Suprapubic skin (tissue), 4 donors: ENCODE measurements around the gene BMP8A. TPM values are rescaled to one million over a fixed set of nuclear protein-coding genes. Genes with fewer than 3 reads are reported as not detected.
"Not testable (repeated sequence)": the region's sequence is repeated elsewhere in the genome, so short reads cannot be mapped to it uniquely, and the experiment has no call there.

Experiments
- DNase-seq, 2 donors: peaks; one replicate each; pipeline ENCODE4 v3.0.0-alpha.2; 2019; ENCODE audit warnings: low spot score in 2 of 2
- H3K27ac ChIP-seq: fragments of 200-600 bp; sonication (generic); one replicate; pipeline ENCODE4 v1.5.1; 2019
- H3K27me3 ChIP-seq: fragments of 200-600 bp; sonication (generic); one replicate; pipeline ENCODE4 v1.5.1; 2019
- H3K36me3 ChIP-seq: fragments of 200-600 bp; sonication (generic); one replicate; pipeline ENCODE4 v1.5.1; 2019
- H3K4me1 ChIP-seq: fragments of 200-600 bp; sonication (generic); one replicate; pipeline ENCODE4 v1.5.1; 2019
- H3K4me3 ChIP-seq: fragments of 200-600 bp; sonication (generic); one replicate; pipeline ENCODE4 v1.5.1; 2019; ENCODE audit warnings: mild to moderate bottlenecking
- H3K9me3 ChIP-seq: fragments of 200-600 bp; sonication (generic); one replicate; pipeline ENCODE4 v1.5.1; 2019
- CTCF ChIP-seq, 2 donors: fragments of 200-600 bp in 1 of 2; fragments of 450-650 bp in 1 of 2; sonication (generic) in 1 of 2; IDR thresholded peaks; one replicate each; pipeline ENCODE4 v1.5.1; 2016 to 2019; ENCODE audit warnings: antibody characterized with exemption in 2 of 2, mild to moderate bottlenecking in 1 of 2, moderate library complexity in 1 of 2
- EP300 ChIP-seq: sonication (generic); formaldehyde crosslinking; IDR thresholded peaks from one replicate; pipeline ENCODE4 v1.6.1; 2017; ENCODE audit warnings: antibody characterized with exemption
- POLR2A ChIP-seq, 2 donors: fragments of 450-650 bp; IDR thresholded peaks; one replicate each; pipeline ENCODE4 v1.6.1; 2017; ENCODE audit warnings: antibody characterized with exemption in 2 of 2, mild to moderate bottlenecking in 2 of 2, moderate library complexity in 2 of 2
- POLR2AphosphoS5 ChIP-seq, 3 donors: sonication (generic); formaldehyde crosslinking; IDR thresholded peaks; one replicate each; pipeline ENCODE4 v1.6.1; 2017; ENCODE audit warnings: antibody characterized with exemption in 3 of 3
- WGBS: methylation state at CpG from one replicate; pipeline ENCODE4 v1.1.5; 2018; 5-methylcytosine and 5-hydroxymethylcytosine counted together
- total RNA-seq, 4 donors: library from RNA; depleted of rRNA; stranded (reverse); fragments of >200 nt; gene quantifications; one replicate each; pipeline ENCODE4 v1.1.0, GENCODE V29; 2016

Gene BMP8A
- total RNA-seq, 4 donors from 2014 or later: 0.38 to 1.7 TPM; not detected in 2

GRCh38 chr1:39497585-39497984 lies 6.1 kb downstream of the BMP8A start:
- Histone ChIP-seq H3K9me3 (no peaks in the 10 kb centered on the region), H3K4me3 (no peak overlapping the region), H3K27me3 (peaks cover 13% of the 10 kb centered on the region), H3K27ac (no peak overlapping the region), H3K4me1 (no peaks in the 10 kb centered on the region), H3K36me3 (no peaks in the 10 kb centered on the region)
- TF ChIP-seq POLR2AphosphoS5 (IDR thresholded peaks at IDR 0.05) (no peak), CTCF (IDR thresholded peaks at IDR 0.05) (no peak), POLR2A (IDR thresholded peaks at IDR 0.05) (no peak), EP300 (no peak)
- DNase-seq: no peak
- 54% methylated on average over 2 of the region's 5 CpGs for WGBS

GRCh38 chr1:39498096-39498710 lies 6.8 kb downstream of the BMP8A start:
- not testable (repeated sequence) for H3K27me3 ChIP-seq, H3K36me3 ChIP-seq, H3K4me1 ChIP-seq, H3K27ac ChIP-seq, H3K9me3 ChIP-seq, DNase-seq, H3K4me3 ChIP-seq
- WGBS: 85% methylated on average over 4 of the region's 9 CpGs

- not testable (repeated sequence) for H3K4me1 ChIP-seq, H3K36me3 ChIP-seq, H3K9me3 ChIP-seq, H3K4me3 ChIP-seq, H3K27ac ChIP-seq, DNase-seq, H3K27me3 ChIP-seq
- WGBS: no CpG with 5 or more reads among the region's 15 CpGs
These were observed 7.4 kb downstream of the BMP8A start for GRCh38 chr1:39498821-39499220.

GRCh38 chr1:39499668-39500067 lies 8.2 kb downstream of the BMP8A start:
- H3K4me3 ChIP-seq: no peak overlapping the region
- peaks cover 3% of the 10 kb centered on the region for H3K27me3 ChIP-seq
- no peaks in the 10 kb centered on the region for H3K36me3 ChIP-seq
- DNase-seq: no peak
- TF ChIP-seq EP300 (no peak), POLR2A (IDR thresholded peaks at IDR 0.05) (no peak), POLR2AphosphoS5 (IDR thresholded peaks at IDR 0.05) (no peak), CTCF (IDR thresholded peaks at IDR 0.05) (no peak)
- 90% methylated on average over 5 of the region's 5 CpGs for WGBS
- no peaks in the 10 kb centered on the region for H3K4me1 ChIP-seq
- H3K9me3 ChIP-seq: no peaks in the 10 kb centered on the region
- H3K27ac ChIP-seq: no peak overlapping the region

- DNase-seq: no peak
- H3K4me1 ChIP-seq: no peaks in the 10 kb centered on the region
- WGBS: 62% methylated on average over 4 of the region's 4 CpGs
- no peak overlapping the region for H3K4me3 ChIP-seq
- TF ChIP-seq POLR2A (IDR thresholded peaks at IDR 0.05) (no peak), EP300 (no peak), POLR2AphosphoS5 (IDR thresholded peaks at IDR 0.05) (no peak), CTCF (IDR thresholded peaks at IDR 0.05) (no peak)
- no peaks in the 10 kb centered on the region for H3K36me3 ChIP-seq
- no peaks in the 10 kb centered on the region for H3K9me3 ChIP-seq
- H3K27me3 ChIP-seq: peaks cover 3% of the 10 kb centered on the region
- no peak overlapping the region for H3K27ac ChIP-seq
These were observed 9.5 kb downstream of the BMP8A start for GRCh38 chr1:39500862-39501389.

- DNase-seq: no peak
- no peaks in the 10 kb centered on the region for H3K36me3 ChIP-seq
- WGBS: 74% methylated on average over 5 of the region's 5 CpGs
- TF ChIP-seq EP300: no peak
- no peak for TF ChIP-seq CTCF (IDR thresholded peaks at IDR 0.05)
- TF ChIP-seq POLR2A (IDR thresholded peaks at IDR 0.05): no peak
- no peaks in the 10 kb centered on the region for H3K9me3 ChIP-seq
- H3K4me1 ChIP-seq: no peaks in the 10 kb centered on the region
- no peak overlapping the region for H3K4me3 ChIP-seq
- peaks cover 3% of the 10 kb centered on the region for H3K27me3 ChIP-seq
- H3K27ac ChIP-seq: no peak overlapping the region
These were observed 10.2 kb downstream of the BMP8A start for GRCh38 chr1:39501666-39502065.

- H3K27me3 ChIP-seq, H3K27ac ChIP-seq, H3K36me3 ChIP-seq, H3K9me3 ChIP-seq, H3K4me1 ChIP-seq, DNase-seq, H3K4me3 ChIP-seq: not testable (repeated sequence)
- WGBS: 78% methylated on average over 9 of the region's 9 CpGs
These were observed 13.0 kb downstream of the BMP8A start for GRCh38 chr1:39504436-39504835.
